Neuronal stem cell (in vitro differentiated cells): ENCODE data around the gene TMIGD3.
A peak's percentile ranks its signal among the peaks of the same experiment; 100 is the strongest.

Experiments
- DNase-seq: peaks from one replicate; pipeline ENCODE4 v3.0.0-alpha.2; 2013; ENCODE audit warnings: low spot score
- H2AFZ ChIP-seq: one replicate; pipeline ENCODE4 v1.6.1; 2013; ENCODE audit warnings: mild to moderate bottlenecking, low read length, inconsistent platforms
- H2AK5ac ChIP-seq: 2 replicates; pipeline ENCODE4 v1.6.1; 2013; ENCODE audit warnings: low read depth, mild to moderate bottlenecking, inconsistent platforms, low read length, moderate library complexity, mixed read lengths
- H2BK120ac ChIP-seq: 2 replicates; pipeline ENCODE4 v1.6.1; 2013; ENCODE audit warnings: low read depth, mild to moderate bottlenecking, inconsistent platforms, low read length, moderate library complexity, mixed read lengths
- H2BK12ac ChIP-seq: one replicate; pipeline ENCODE4 v1.6.1; 2013; ENCODE audit warnings: low read length, inconsistent platforms
- H2BK15ac ChIP-seq: 2 replicates; pipeline ENCODE4 v1.6.1; 2013; ENCODE audit warnings: mild to moderate bottlenecking, low read length, inconsistent platforms, mixed read lengths
- H2BK5ac ChIP-seq: one replicate; pipeline ENCODE4 v1.6.1; 2013; ENCODE audit warnings: inconsistent platforms, mild to moderate bottlenecking, low read length, moderate library complexity
- H3K14ac ChIP-seq: one replicate; pipeline ENCODE4 v1.6.1; 2013; ENCODE audit warnings: low read length, inconsistent platforms
- H3K18ac ChIP-seq: 2 replicates; pipeline ENCODE4 v1.6.1; 2013; ENCODE audit warnings: low read length, inconsistent platforms
- H3K23ac ChIP-seq: 2 replicates; pipeline ENCODE4 v1.6.1; 2013; ENCODE audit warnings: low read depth, mild to moderate bottlenecking, mixed read lengths, low read length, inconsistent platforms; ENCODE audit not compliant: poor library complexity
- H3K27ac ChIP-seq: replicated peaks from 3 replicates; pipeline ENCODE4 v1.5.1; 2013; ENCODE audit warnings: low read length, inconsistent platforms
- H3K27me3 ChIP-seq, 3 experiments: 2 replicates each; pipeline ENCODE4 v1.6.1; 2013; ENCODE audit warnings: low read length in 3 of 3, mild to moderate bottlenecking in 2 of 3, inconsistent platforms in 1 of 3, low read depth in 1 of 3, mixed read lengths in 1 of 3, moderate library complexity in 1 of 3; ENCODE audit not compliant: control insufficient read depth in 3 of 3, insufficient read depth in 3 of 3
- H3K36me3 ChIP-seq, 2 donors: replicated peaks in 1 of 2; 2 replicates each; pipeline ENCODE4 v1.6.1; 2013; ENCODE audit warnings: low read length in 2 of 2; ENCODE audit not compliant: control insufficient read depth in 2 of 2, insufficient read depth in 2 of 2
- H3K4ac ChIP-seq: 2 replicates; pipeline ENCODE4 v1.6.1; 2013; ENCODE audit warnings: inconsistent platforms, mild to moderate bottlenecking, low read length, moderate library complexity
- H3K4me1 ChIP-seq, 2 donors: 1 replicate in 1 of 2; 2 replicates in 1 of 2; pipeline ENCODE4 v1.6.1; 2013; ENCODE audit warnings: low read length in 2 of 2, low read depth in 1 of 2; ENCODE audit not compliant: control insufficient read depth in 2 of 2, insufficient read depth in 1 of 2
- H3K4me2 ChIP-seq: one replicate; pipeline ENCODE4 v1.6.1; 2013; ENCODE audit warnings: mild to moderate bottlenecking, low read length, inconsistent platforms; ENCODE audit not compliant: insufficient read depth, poor library complexity, severe bottlenecking
- H3K4me3 ChIP-seq, 2 donors: 2 replicates each; pipeline ENCODE4 v1.5.1; 2013; ENCODE audit warnings: low read length in 2 of 2, mild to moderate bottlenecking in 2 of 2, inconsistent platforms in 1 of 2, moderate library complexity in 1 of 2
- H3K79me1 ChIP-seq: one replicate; pipeline ENCODE4 v1.6.1; 2013; ENCODE audit warnings: low read depth, mild to moderate bottlenecking, inconsistent platforms, low read length, moderate library complexity
- H3K9ac ChIP-seq: one replicate; pipeline ENCODE4 v1.6.1; 2013; ENCODE audit warnings: mild to moderate bottlenecking, low read depth, low read length, inconsistent platforms; ENCODE audit not compliant: poor library complexity
- H3K9me3 ChIP-seq, 2 donors: replicated peaks in 1 of 2; 2 replicates each; pipeline versions ENCODE3 to v1.6.1; 2013; ENCODE audit warnings: low read length in 2 of 2, mild to moderate bottlenecking in 2 of 2, inconsistent platforms in 1 of 2, low read depth in 1 of 2, mixed read lengths in 1 of 2, moderate library complexity in 1 of 2; ENCODE audit not compliant: control insufficient read depth in 2 of 2, insufficient read depth in 1 of 2
- H4K8ac ChIP-seq: one replicate; pipeline ENCODE4 v1.6.1; 2013; ENCODE audit warnings: low read depth, mild to moderate bottlenecking, inconsistent platforms, low read length, moderate library complexity
- H4K91ac ChIP-seq: one replicate; pipeline ENCODE4 v1.6.1; 2013; ENCODE audit warnings: low read length, low read depth, mild to moderate bottlenecking, inconsistent platforms; ENCODE audit not compliant: poor library complexity
- WGBS, 2 donors: extraction: QIAGEN DNeasy Blood & Tissue Kit; methylation state at CpG; one replicate each; pipeline ENCODE4 v1.1.7; 2013; ENCODE audit warnings: missing lambda C conversion rate in 2 of 2, mixed read lengths in 1 of 2; ENCODE audit not compliant: insufficient read length in 2 of 2, insufficient replicate concordance in 1 of 2; ENCODE audit errors: extremely low coverage in 2 of 2; 5-methylcytosine and 5-hydroxymethylcytosine counted together

TMIGD3 gene

DNA sequence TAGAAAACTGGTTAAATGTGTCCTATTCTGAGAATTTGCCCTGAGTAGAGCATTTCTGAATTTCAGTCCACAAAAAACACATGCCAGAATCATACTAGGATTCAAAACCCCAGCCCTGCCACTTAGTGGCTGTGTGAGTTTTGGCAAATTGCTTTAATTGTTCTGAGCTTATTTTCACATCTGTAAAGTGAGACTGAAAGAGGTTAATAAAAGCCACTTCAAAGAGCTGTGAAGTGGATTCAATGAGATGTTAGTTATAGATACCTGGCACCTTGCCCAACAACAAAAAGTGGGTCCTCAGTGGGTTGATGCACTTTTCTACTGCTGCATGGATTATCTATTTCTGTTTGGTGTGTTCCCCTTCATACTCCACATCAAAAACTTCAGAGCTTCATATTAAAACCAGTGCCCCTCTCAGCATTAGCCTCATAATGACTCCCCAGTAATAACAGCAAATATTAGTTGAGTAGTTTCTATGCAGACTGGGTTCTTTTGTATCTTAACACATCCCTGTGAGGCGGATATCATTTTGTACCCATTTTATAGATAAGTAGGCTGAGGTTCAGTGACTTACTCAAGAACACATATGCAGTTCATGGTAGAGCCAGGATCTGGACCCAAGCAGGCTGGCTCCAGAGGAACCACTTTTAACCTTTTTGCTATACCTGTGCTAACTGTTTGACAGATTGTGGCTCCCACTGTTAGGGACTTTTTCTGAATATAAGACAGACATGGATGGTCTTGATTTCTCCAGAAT, 14.2 kb upstream of the TMIGD3 start:
- Histone ChIP-seq H3K4me1 (no peaks in the 10 kb centered on the region), H3K27ac (no peak overlapping the region), H3K4me3 (no peak overlapping the region), H2BK5ac (no peak overlapping the region), H2BK15ac (no peak overlapping the region), H2AK5ac (no peak overlapping the region), H3K9me3 (no peaks in the 10 kb centered on the region), H3K4me2 (no peak overlapping the region), H3K36me3 (no peaks in the 10 kb centered on the region), H3K27me3 (peaks cover 0 to 6% (median 0%) of the 10 kb centered on the region in 3 experiments), H3K14ac (no peak overlapping the region), H3K23ac (no peak overlapping the region), H3K18ac (no peak overlapping the region), H2BK120ac (no peak overlapping the region), H4K8ac (no peak overlapping the region), H3K4ac (no peak overlapping the region), H4K91ac (no peak overlapping the region), H3K79me1 (no peaks in the 10 kb centered on the region), H2BK12ac (no peak overlapping the region), H3K9ac (no peak overlapping the region), H2AFZ (no peak overlapping the region)
- no CpG with 5 or more reads among the region's 1 CpG for WGBS, 2 donors
- no peak for DNase-seq

DNA sequence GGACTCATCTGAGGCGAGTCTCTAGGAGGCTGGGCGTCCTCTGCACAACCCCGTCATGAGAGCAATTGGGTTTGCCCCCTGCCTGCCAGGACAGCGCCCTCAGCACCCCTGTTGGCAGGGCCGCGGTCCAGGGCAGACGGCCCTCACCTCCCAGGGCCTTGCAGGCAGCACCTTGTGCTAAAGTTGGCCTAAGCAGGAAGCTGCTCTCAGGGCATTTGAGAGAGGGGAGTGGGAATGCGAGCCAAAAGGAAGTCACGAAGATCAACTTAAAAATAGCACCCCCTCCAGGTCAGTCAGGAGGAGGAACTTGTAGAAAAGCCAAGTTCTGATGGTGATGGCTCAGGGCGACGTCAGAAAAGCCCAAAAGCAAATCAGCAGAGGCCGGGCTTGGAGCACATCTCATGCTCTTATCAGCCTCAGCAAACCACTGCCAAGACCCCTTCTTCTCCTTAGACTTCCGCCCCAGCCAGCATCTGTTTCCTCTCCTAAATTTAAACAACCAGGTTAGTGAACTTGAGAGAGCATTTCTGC, 12.6 kb upstream of the TMIGD3 start:
- H3K36me3 ChIP-seq = no peaks in the 10 kb centered on the region
- peak overlapping the region; percentile 45 for H3K9ac ChIP-seq
- H3K23ac ChIP-seq = peak overlapping the region; percentile 45
- H3K4me1 ChIP-seq = no peaks in the 10 kb centered on the region
- no CpG with 5 or more reads among the region's 13 CpGs for WGBS, 2 donors
- H2AK5ac ChIP-seq = peak overlapping the region; percentile 44
- DNase-seq = no peak
- H3K18ac ChIP-seq = peak overlapping the region; percentile 76
- H2BK5ac ChIP-seq = no peak overlapping the region
- peaks cover 0 to 6% (median 0%) of the 10 kb centered on the region in 3 experiments for H3K27me3 ChIP-seq
- H3K27ac ChIP-seq = no peak overlapping the region
- no peak overlapping the region for H2BK120ac ChIP-seq
- H4K8ac ChIP-seq = peak overlapping the region; percentile 74
- H3K4me3 ChIP-seq = peak overlapping the region in 1 of 2 donors; percentile 16
- no peak overlapping the region for H4K91ac ChIP-seq
- H2AFZ ChIP-seq = peak overlapping the region; percentile 40
- H3K79me1 ChIP-seq = no peaks in the 10 kb centered on the region
- H2BK15ac ChIP-seq = no peak overlapping the region
- no peak overlapping the region for H3K4me2 ChIP-seq
- no peak overlapping the region for H3K14ac ChIP-seq
- H3K9me3 ChIP-seq = no peaks in the 10 kb centered on the region
- H3K4ac ChIP-seq = no peak overlapping the region
- H2BK12ac ChIP-seq = no peak overlapping the region

GRCh38 chr1:111515291-111516004, 12.0 kb upstream of the TMIGD3 start:
- no peaks in the 10 kb centered on the region for H3K79me1 ChIP-seq
- no CpG with 5 or more reads among the region's 40 CpGs for WGBS, 2 donors
- H3K4me2 ChIP-seq = no peak overlapping the region
- H4K91ac ChIP-seq = no peak overlapping the region
- H4K8ac ChIP-seq = peak overlapping the region; percentile 74
- peaks cover 0 to 6% (median 0%) of the 10 kb centered on the region in 3 experiments for H3K27me3 ChIP-seq
- H2BK12ac ChIP-seq = no peak overlapping the region
- peak overlapping the region; percentile 45 for H3K23ac ChIP-seq
- H3K4ac ChIP-seq = no peak overlapping the region
- peak overlapping the region; percentile 58 for H3K14ac ChIP-seq
- peak overlapping the region; percentile 40 for H2AFZ ChIP-seq
- peak overlapping the region; percentile 76 for H3K18ac ChIP-seq
- H2BK120ac ChIP-seq = no peak overlapping the region
- no peaks in the 10 kb centered on the region for H3K9me3 ChIP-seq
- H3K9ac ChIP-seq = peak overlapping the region; percentile 24
- no peak overlapping the region for H2BK5ac ChIP-seq
- no peak overlapping the region for H3K4me3 ChIP-seq
- DNase-seq = no peak
- H2BK15ac ChIP-seq = no peak overlapping the region
- no peaks in the 10 kb centered on the region for H3K36me3 ChIP-seq
- H3K4me1 ChIP-seq = no peaks in the 10 kb centered on the region
- H3K27ac ChIP-seq = no peak overlapping the region
- H2AK5ac ChIP-seq = peak overlapping the region; percentile 44

DNA sequence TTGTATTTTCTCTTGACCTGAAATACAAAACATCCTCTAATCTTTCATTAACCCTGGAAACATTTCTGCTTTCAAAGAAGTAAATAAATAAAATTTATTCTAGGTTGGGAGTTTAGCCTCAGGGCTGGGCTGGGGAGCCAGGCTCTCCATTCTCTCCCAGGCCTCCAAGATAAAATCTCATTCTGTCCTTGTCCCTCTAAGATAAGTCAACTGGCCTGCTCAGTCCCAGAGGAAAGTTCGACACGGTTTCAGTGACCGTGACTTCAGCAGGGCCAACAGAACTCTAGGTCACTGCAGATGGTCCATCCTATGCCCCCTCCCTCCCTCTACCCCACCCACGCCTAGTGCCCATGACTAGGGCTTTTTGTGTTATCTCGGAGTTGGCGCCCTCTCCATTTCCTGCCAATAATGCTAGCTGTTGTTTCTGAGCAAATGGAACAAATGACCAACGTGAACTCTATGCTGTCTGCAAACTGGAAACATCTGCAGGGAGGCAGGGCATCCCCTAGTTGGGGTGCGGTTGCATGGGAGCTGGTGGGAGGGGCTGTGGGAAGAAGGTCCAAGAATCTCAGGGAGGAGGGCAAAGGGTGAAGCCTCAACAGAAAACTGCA, 10.1 kb upstream of the TMIGD3 start:
- Histone ChIP-seq H4K8ac (no peak overlapping the region), H3K9me3 (no peaks in the 10 kb centered on the region), H2AK5ac (no peak overlapping the region), H2BK120ac (no peak overlapping the region), H3K27me3 (peaks cover 0 to 6% (median 0%) of the 10 kb centered on the region in 3 experiments), H3K18ac (no peak overlapping the region), H2BK12ac (no peak overlapping the region), H3K23ac (no peak overlapping the region), H3K4me1 (peaks cover 0 to 1% of the 10 kb centered on the region in 2 donors), H3K9ac (no peak overlapping the region), H3K79me1 (no peaks in the 10 kb centered on the region), H3K14ac (no peak overlapping the region), H4K91ac (no peak overlapping the region), H3K27ac (no peak overlapping the region), H3K4me2 (no peak overlapping the region), H3K4me3 (no peak overlapping the region), H2BK5ac (no peak overlapping the region), H3K36me3 (no peaks in the 10 kb centered on the region), H3K4ac (no peak overlapping the region), H2AFZ (no peak overlapping the region), H2BK15ac (no peak overlapping the region)
- no peak for DNase-seq
- WGBS, 2 donors = no CpG with 5 or more reads among the region's 8 CpGs
